K562 (cell line): ENCODE data around the gene WDFY2. TPM values are rescaled to one million over a fixed set of nuclear protein-coding genes. Genes with fewer than 3 reads are reported as not detected.

Experiments used
- CREB1 ChIP-seq, 2 experiments: sonication (generic) in 1 of 2; formaldehyde crosslinking in 1 of 2; IDR thresholded peaks; 2 replicates each; pipeline versions ENCODE4 v1.6.1 to v1.8.0; 2012 to 2022; ENCODE audit warnings: inconsistent platforms in 1 of 2, mild to moderate bottlenecking in 1 of 2, missing genetic modification reagents in 1 of 2, moderate library complexity in 1 of 2
- DIDO1 ChIP-seq: fragments of 450-650 bp; IDR thresholded peaks from 2 replicates; pipeline ENCODE4 v1.6.1; 2016; ENCODE audit warnings: low read depth, missing biosample characterization, missing genetic modification characterization
- POLR2AphosphoS5 ChIP-seq: IDR thresholded peaks from 2 replicates; pipeline ENCODE4 v1.6.1; 2011; ENCODE audit warnings: mild to moderate bottlenecking, low read depth, low read length, moderate library complexity; ENCODE audit not compliant: control insufficient read depth, insufficient read depth
- YBX1 ChIP-seq: fragments of 450-650 bp; IDR thresholded peaks from 2 replicates; pipeline ENCODE4 v1.7.1; 2016; ENCODE audit warnings: mild to moderate bottlenecking
- ZNF592 ChIP-seq: fragments of 450-650 bp; IDR thresholded peaks from 2 replicates; pipeline ENCODE4 v1.6.1; 2017; ENCODE audit warnings: antibody characterized with exemption, mild to moderate bottlenecking
- polyA plus RNA-seq, 8 experiments: library from polyadenylated mRNA; depleted of rRNA in 4 of 8; stranded (reverse) in 5 of 8; unstranded in 3 of 8; fragments of >200 nt; fragmentation: Nextera tagmentation in 2 of 8; fragmentation: Illumina TruSeq in 1 of 8; extraction: Ambion mirVana in 2 of 8; extraction: Trizol in 1 of 8; gene quantifications; 2 replicates each; pipeline versions ENCODE4 v1.2.1 to v1.2.3, GENCODE V29; 2011 to 2014; ENCODE audit warnings: inconsistent platforms in 1 of 8, missing spikeins in 1 of 8
- total RNA-seq, 7 experiments: library from RNA; depleted of rRNA in 6 of 7; stranded (reverse); fragments of >200 nt in 6 of 7; fragmentation: Illumina TruSeq in 2 of 7; extraction: Trizol in 2 of 7; gene quantifications; 2 replicates each; pipeline versions ENCODE4 v1.2.1 to v1.2.3, GENCODE V29; 2011 to 2021; ENCODE audit warnings: low replicate concordance in 1 of 7
- TF ChIP-seq, protein P1 (sequence below), 2 experiments: fragments of 450-650 bp in 1 of 2; sonication (generic) in 1 of 2; formaldehyde crosslinking in 1 of 2; IDR thresholded peaks; 2 replicates each; pipeline versions ENCODE4 v1.7.1 to v1.9.0; 2016 to 2022; ENCODE audit warnings: inconsistent platforms in 1 of 2, mild to moderate bottlenecking in 1 of 2, missing genetic modification reagents in 1 of 2

The WDFY2 gene
- total and polyA plus RNA-seq, 9 of the 15 experiments (the other 6 are each of a cell fraction or from before 2014, with no cell fraction given) = 0.66 to 6.4 (median 4.4) TPM

GRCh38 chr13:51538591-51539179, 45.6 kb upstream of the WDFY2 start (continued):
- TF ChIP-seq, protein P1, sequence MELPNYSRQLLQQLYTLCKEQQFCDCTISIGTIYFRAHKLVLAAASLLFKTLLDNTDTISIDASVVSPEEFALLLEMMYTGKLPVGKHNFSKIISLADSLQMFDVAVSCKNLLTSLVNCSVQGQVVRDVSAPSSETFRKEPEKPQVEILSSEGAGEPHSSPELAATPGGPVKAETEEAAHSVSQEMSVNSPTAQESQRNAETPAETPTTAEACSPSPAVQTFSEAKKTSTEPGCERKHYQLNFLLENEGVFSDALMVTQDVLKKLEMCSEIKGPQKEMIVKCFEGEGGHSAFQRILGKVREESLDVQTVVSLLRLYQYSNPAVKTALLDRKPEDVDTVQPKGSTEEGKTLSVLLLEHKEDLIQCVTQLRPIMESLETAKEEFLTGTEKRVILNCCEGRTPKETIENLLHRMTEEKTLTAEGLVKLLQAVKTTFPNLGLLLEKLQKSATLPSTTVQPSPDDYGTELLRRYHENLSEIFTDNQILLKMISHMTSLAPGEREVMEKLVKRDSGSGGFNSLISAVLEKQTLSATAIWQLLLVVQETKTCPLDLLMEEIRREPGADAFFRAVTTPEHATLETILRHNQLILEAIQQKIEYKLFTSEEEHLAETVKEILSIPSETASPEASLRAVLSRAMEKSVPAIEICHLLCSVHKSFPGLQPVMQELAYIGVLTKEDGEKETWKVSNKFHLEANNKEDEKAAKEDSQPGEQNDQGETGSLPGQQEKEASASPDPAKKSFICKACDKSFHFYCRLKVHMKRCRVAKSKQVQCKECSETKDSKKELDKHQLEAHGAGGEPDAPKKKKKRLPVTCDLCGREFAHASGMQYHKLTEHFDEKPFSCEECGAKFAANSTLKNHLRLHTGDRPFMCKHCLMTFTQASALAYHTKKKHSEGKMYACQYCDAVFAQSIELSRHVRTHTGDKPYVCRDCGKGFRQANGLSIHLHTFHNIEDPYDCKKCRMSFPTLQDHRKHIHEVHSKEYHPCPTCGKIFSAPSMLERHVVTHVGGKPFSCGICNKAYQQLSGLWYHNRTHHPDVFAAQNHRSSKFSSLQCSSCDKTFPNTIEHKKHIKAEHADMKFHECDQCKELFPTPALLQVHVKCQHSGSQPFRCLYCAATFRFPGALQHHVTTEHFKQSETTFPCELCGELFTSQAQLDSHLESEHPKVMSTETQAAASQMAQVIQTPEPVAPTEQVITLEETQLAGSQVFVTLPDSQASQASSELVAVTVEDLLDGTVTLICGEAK (IDR thresholded peaks at IDR 0.05) = no peak
- TF ChIP-seq, protein P1 (CRISPR knock-in tag; IDR thresholded peaks at IDR 0.05) = no peak
- no peak for TF ChIP-seq ZNF592
- no peak for TF ChIP-seq POLR2AphosphoS5
- TF ChIP-seq DIDO1 = no peak
- TF ChIP-seq CREB1 (IDR thresholded peaks at IDR 0.05) = no peak
- TF ChIP-seq CREB1 (CRISPR knock-in tag; IDR thresholded peaks at IDR 0.05) = no peak
- TF ChIP-seq YBX1 = no peak
